K562 (cell line): ENCODE results near the gene GIPR. TPM values are rescaled to one million over a fixed set of nuclear protein-coding genes. Genes with fewer than 3 reads are reported as not detected.
A peak's percentile ranks its signal among the peaks of the same experiment; 100 is the strongest.

Source experiments
- BRF1 ChIP-seq: IDR thresholded peaks from 3 replicates; pipeline ENCODE4 v1.6.1; 2011; ENCODE audit warnings: borderline replicate concordance, mild to moderate bottlenecking; ENCODE audit not compliant: insufficient read length; ENCODE audit errors: extremely low read depth
- GATAD2B ChIP-seq: fragments of 450-650 bp; IDR thresholded peaks from 2 replicates; pipeline ENCODE4 v1.6.1; 2017; ENCODE audit warnings: mild to moderate bottlenecking, borderline replicate concordance
- HDAC3 ChIP-seq: fragments of 450-650 bp; IDR thresholded peaks from 2 replicates; pipeline ENCODE4 v1.6.1; 2018; ENCODE audit warnings: borderline replicate concordance, mild to moderate bottlenecking, moderate library complexity; ENCODE audit not compliant: partially characterized antibody
- MNT ChIP-seq, 2 experiments: fragments of 450-650 bp; conservative IDR thresholded peaks; 2 replicates each; pipeline ENCODE4 v1.6.1; 2017; ENCODE audit warnings: mild to moderate bottlenecking in 2 of 2, moderate library complexity in 2 of 2
- RERE ChIP-seq: sonication (generic); formaldehyde crosslinking; IDR thresholded peaks from 2 replicates; pipeline ENCODE4 v1.8.0; 2023; ENCODE audit warnings: missing genetic modification reagents, mild to moderate bottlenecking, borderline replicate concordance
- SNRNP70 ChIP-seq: fragments of 200-400 bp; formaldehyde crosslinking; optimal IDR thresholded peaks from 2 replicates; pipeline ENCODE3; 2017; ENCODE audit warnings: low read depth, low read length
- TEAD4 ChIP-seq, 2 experiments: sonication (generic) in 1 of 2; formaldehyde crosslinking in 1 of 2; IDR thresholded peaks; 2 replicates each; pipeline versions ENCODE4 v1.6.1 to v1.8.0; 2012 to 2022; ENCODE audit warnings: borderline replicate concordance in 1 of 2, inconsistent platforms in 1 of 2, low read length in 1 of 2, mild to moderate bottlenecking in 1 of 2, missing genetic modification reagents in 1 of 2
- ZNF239 ChIP-seq: fragments of 250-450 bp; sonication (Bioruptor Pico); IDR thresholded peaks from 2 replicates; pipeline ENCODE4 v1.4.0; 2020; ENCODE audit warnings: mild to moderate bottlenecking
- ZNF398 ChIP-seq: fragments of 250-450 bp; sonication (Bioruptor Pico); IDR thresholded peaks from 2 replicates; pipeline ENCODE4 v1.8.0; 2021; ENCODE audit warnings: moderate library complexity, mild to moderate bottlenecking, inconsistent platforms
- ZNF785 ChIP-seq: fragments of 250-450 bp; sonication (Bioruptor Pico); IDR thresholded peaks from 2 replicates; pipeline ENCODE4 v1.4.0; 2020; ENCODE audit warnings: mild to moderate bottlenecking
- polyA plus RNA-seq, 8 experiments: library from polyadenylated mRNA; depleted of rRNA in 4 of 8; stranded (reverse) in 5 of 8; unstranded in 3 of 8; fragments of >200 nt; fragmentation: Nextera tagmentation in 2 of 8; fragmentation: Illumina TruSeq in 1 of 8; extraction: Ambion mirVana in 2 of 8; extraction: Trizol in 1 of 8; gene quantifications; 2 replicates each; pipeline versions ENCODE4 v1.2.1 to v1.2.3, GENCODE V29; 2011 to 2014; ENCODE audit warnings: inconsistent platforms in 1 of 8, missing spikeins in 1 of 8
- total RNA-seq, 7 experiments: library from RNA; depleted of rRNA in 6 of 7; stranded (reverse); fragments of >200 nt in 6 of 7; fragmentation: Illumina TruSeq in 2 of 7; extraction: Trizol in 2 of 7; gene quantifications; 2 replicates each; pipeline versions ENCODE4 v1.2.1 to v1.2.3, GENCODE V29; 2011 to 2021; ENCODE audit warnings: low replicate concordance in 1 of 7

GIPR gene
- total and polyA plus RNA-seq, 9 of the 15 experiments (the other 6 are each of a cell fraction or from before 2014, with no cell fraction given): 2.2 to 26.8 (median 12.7) TPM

GRCh38 chr19:45691516-45692186 lies 23.6 kb downstream of the GIPR start, which contains the start of gene SNRPD2 (continued):
- TF ChIP-seq ZNF398 (CRISPR knock-in tag) (no peak), SNRNP70 (no peak), TEAD4 (IDR thresholded peaks at IDR 0.05; ENCODE audit: low read length) (peak; percentile 5; the same call in 1 of the 2 replicates), TEAD4 (CRISPR knock-in tag; IDR thresholded peaks at IDR 0.05; ENCODE audit: borderline replicate concordance) (no peak), HDAC3 (no peak), BRF1 (no peak), MNT (conservative IDR thresholded peaks at IDR 0.05) (peak; percentile 84 to 90), ZNF239 (CRISPR knock-in tag) (no peak), GATAD2B (no peak), ZNF785 (no peak), RERE (CRISPR knock-in tag) (no peak)
